ENCODE data around the gene BST1.

GRCh38 chr4:15757054-15757453, 54.2 kb downstream of the BST1 start:
- TF ChIP-seq USF1 (IDR thresholded peaks at IDR 0.05) (no peak), MAX (IDR thresholded peaks at IDR 0.05) (no peak), FOXM1 (IDR thresholded peaks at IDR 0.05; ENCODE audit: borderline replicate concordance, low read depth) (no peak), CEBPB (IDR thresholded peaks at IDR 0.05) (no peak), TEAD4 (IDR thresholded peaks at IDR 0.05) (no peak), ZBTB7A (IDR thresholded peaks at IDR 0.05; ENCODE audit: low read depth) (no peak), EP300 (IDR thresholded peaks at IDR 0.05; ENCODE audit: borderline replicate concordance) (no peak), NFIC (IDR thresholded peaks at IDR 0.05) (no peak)
